ENCODE measurements around the gene SHROOM1. TPM values are rescaled to one million over a fixed set of nuclear protein-coding genes. Genes with fewer than 3 reads are reported as not detected.
"Not testable (repeated sequence)": the region's sequence is repeated elsewhere in the genome, so short reads cannot be mapped to it uniquely, and the experiment has no call there.

Gene SHROOM1
- total RNA-seq, 1 experiment from 2014 or later, result 16.4 TPM

GRCh38 chr5:132819468-132819867, 11.0 kb downstream of the SHROOM1 start:
- no peaks in the 10 kb centered on the region for H3K9me3 ChIP-seq
- no peaks in the 10 kb centered on the region for H3K27me3 ChIP-seq
- no peaks in the 10 kb centered on the region for H3K36me3 ChIP-seq
- DNase-seq, result no peak
- H3K4me3 ChIP-seq, result no peak overlapping the region

GRCh38 chr5:132817011-132817410, 13.4 kb downstream of the SHROOM1 start:
- H3K36me3 ChIP-seq, result no peaks in the 10 kb centered on the region

GRCh38 chr5:132816554-132816953, 13.9 kb downstream of the SHROOM1 start:
- no peaks in the 10 kb centered on the region for H3K9me3 ChIP-seq
- peaks cover 12% of the 10 kb centered on the region for H3K27me3 ChIP-seq
- H3K36me3 ChIP-seq, result no peaks in the 10 kb centered on the region
- DNase-seq, result no peak
- H3K4me3 ChIP-seq, result no peak overlapping the region

More at GRCh38 chr5:132817011-132817410, 13.4 kb downstream of the SHROOM1 start:
- Histone ChIP-seq H3K9me3 (no peaks in the 10 kb centered on the region), H3K4me3 (no peak overlapping the region), H3K27me3 (peaks cover 7% of the 10 kb centered on the region)
- DNase-seq, result no peak

- Histone ChIP-seq H3K4me3 (no peak overlapping the region), H3K36me3 (no peaks in the 10 kb centered on the region), H3K27me3 (peaks cover 12% of the 10 kb centered on the region), H3K9me3 (no peaks in the 10 kb centered on the region)
- DNase-seq, result no peak
Observed at GRCh38 chr5:132816083-132816482, 14.4 kb downstream of the SHROOM1 start.

- no peak for DNase-seq
- H3K9me3 ChIP-seq, result no peaks in the 10 kb centered on the region
- H3K27me3 ChIP-seq, result peaks cover 12% of the 10 kb centered on the region
- H3K4me3 ChIP-seq, result no peak overlapping the region
- H3K36me3 ChIP-seq, result no peaks in the 10 kb centered on the region
Observed at GRCh38 chr5:132815454-132815853, 15.0 kb downstream of the SHROOM1 start.

- no peak for DNase-seq
- H3K36me3 ChIP-seq, result no peaks in the 10 kb centered on the region
- no peaks in the 10 kb centered on the region for H3K9me3 ChIP-seq
- H3K27me3 ChIP-seq, result peaks cover 12% of the 10 kb centered on the region
- H3K4me3 ChIP-seq, result no peak overlapping the region
Observed at GRCh38 chr5:132814503-132815294, 15.7 kb downstream of the SHROOM1 start.

GRCh38 chr5:132813599-132814502, 16.6 kb downstream of the SHROOM1 start:
- DNase-seq, result peak; percentile 56
- peaks cover 12% of the 10 kb centered on the region for H3K27me3 ChIP-seq
- H3K4me3 ChIP-seq, result peak overlapping the region; percentile 17; the same call in 1 of the 2 replicates
- H3K9me3 ChIP-seq, result no peaks in the 10 kb centered on the region
- H3K36me3 ChIP-seq, result no peaks in the 10 kb centered on the region

- no peaks in the 10 kb centered on the region for H3K36me3 ChIP-seq
- DNase-seq, result peak; percentile 31
- H3K27me3 ChIP-seq, result peaks cover 12% of the 10 kb centered on the region
- no peaks in the 10 kb centered on the region for H3K9me3 ChIP-seq
- peak within 1 kb of the TSS; percentile 45 for H3K4me3 ChIP-seq
Observed at GRCh38 chr5:132812781-132813598, 17.5 kb downstream of the SHROOM1 start, which contains the start of gene SOWAHA. Gene SOWAHA (plus strand): TSS chr5:132813302. CDS start chr5:132813622, 320 bp downstream.

GRCh38 chr5:132812123-132812765, 18.2 kb downstream of the SHROOM1 start:
- Histone ChIP-seq H3K9me3 (no peaks in the 10 kb centered on the region), H3K27me3 (peaks cover 12% of the 10 kb centered on the region), H3K4me3 (peak overlapping the region; percentile 45), H3K36me3 (no peaks in the 10 kb centered on the region)
- no peak for DNase-seq

- Histone ChIP-seq H3K36me3 (no peaks in the 10 kb centered on the region), H3K9me3 (no peaks in the 10 kb centered on the region; the same call in 1 of the 2 replicates), H3K4me3 (no peak overlapping the region), H3K27me3 (peaks cover 12% of the 10 kb centered on the region)
- DNase-seq, result no peak
Observed at GRCh38 chr5:132810605-132811004, 19.8 kb downstream of the SHROOM1 start.

GRCh38 chr5:132808866-132809265, 21.6 kb downstream of the SHROOM1 start:
- Histone ChIP-seq H3K9me3 (peaks cover 6% of the 10 kb centered on the region), H3K36me3 (no peaks in the 10 kb centered on the region), H3K27me3 (peaks cover 12% of the 10 kb centered on the region), H3K4me3 (no peak overlapping the region)
- no peak for DNase-seq

- Histone ChIP-seq H3K9me3 (peaks cover 6% of the 10 kb centered on the region), H3K27me3 (peaks cover 12% of the 10 kb centered on the region), H3K4me3 (no peak overlapping the region), H3K36me3 (no peaks in the 10 kb centered on the region)
- no peak for DNase-seq
Observed at GRCh38 chr5:132808448-132808847, 22.0 kb downstream of the SHROOM1 start.

- H3K36me3 ChIP-seq, result no peaks in the 10 kb centered on the region
- no peak for DNase-seq
Observed at GRCh38 chr5:132807163-132807838, 23.1 kb downstream of the SHROOM1 start.

GRCh38 chr5:132806804-132807162, 23.7 kb downstream of the SHROOM1 start:
- H3K4me3 ChIP-seq, result not testable (repeated sequence)

More at GRCh38 chr5:132807163-132807838, 23.1 kb downstream of the SHROOM1 start:
- peaks cover 6% of the 10 kb centered on the region for H3K9me3 ChIP-seq
- no peak overlapping the region for H3K4me3 ChIP-seq
- H3K27me3 ChIP-seq, result peaks cover 11% of the 10 kb centered on the region; the same call in 1 of the 2 replicates

GRCh38 chr5:132805872-132806271, 24.6 kb downstream of the SHROOM1 start:
- DNase-seq, H3K36me3 ChIP-seq, H3K9me3 ChIP-seq, H3K4me3 ChIP-seq, H3K27me3 ChIP-seq: not testable (repeated sequence)

More at GRCh38 chr5:132806804-132807162, 23.7 kb downstream of the SHROOM1 start:
- H3K27me3 ChIP-seq, H3K9me3 ChIP-seq, DNase-seq, H3K36me3 ChIP-seq: not testable (repeated sequence)
